K562 (cell line): ENCODE results near the gene XYLB. TPM values are rescaled to one million over a fixed set of nuclear protein-coding genes. Genes with fewer than 3 reads are reported as not detected.
A peak's percentile ranks its signal among the peaks of the same experiment; 100 is the strongest.

Source experiments
- ARID1B ChIP-seq: fragments of 450-650 bp; IDR thresholded peaks from 2 replicates; pipeline ENCODE4 v1.6.1; 2016; ENCODE audit warnings: antibody characterized with exemption, mild to moderate bottlenecking, inconsistent platforms
- IRF2 ChIP-seq: sonication (generic); formaldehyde crosslinking; IDR thresholded peaks from 2 replicates; pipeline ENCODE4 v1.8.1; 2022; ENCODE audit warnings: mild to moderate bottlenecking, missing genetic modification reagents
- PBX2 ChIP-seq, 2 experiments: IDR thresholded peaks in 1 of 2; conservative IDR thresholded peaks in 1 of 2; 2 replicates each; pipeline ENCODE4 v1.6.1; 2016; ENCODE audit warnings: low read depth in 2 of 2, mild to moderate bottlenecking in 1 of 2, missing compliant biosample characterization in 1 of 2, missing genetic modification characterization in 1 of 2, moderate library complexity in 1 of 2
- POLR2AphosphoS2 ChIP-seq: IDR thresholded peaks from 2 replicates; pipeline ENCODE4 v1.6.1; 2012; ENCODE audit warnings: low read length, improper control_type of control experiment
- SMAD1 ChIP-seq: fragments of 150-350 bp; IDR thresholded peaks from 2 replicates; pipeline ENCODE4 v1.6.1; 2014; ENCODE audit warnings: low read length, low read depth; ENCODE audit not compliant: partially characterized antibody
- SMAD2 ChIP-seq: fragments of 150-350 bp; IDR thresholded peaks from 2 replicates; pipeline ENCODE4 v1.6.1; 2014; ENCODE audit warnings: low read depth, mild to moderate bottlenecking, low read length
- SRSF7 ChIP-seq: fragments of 200-400 bp; formaldehyde crosslinking; optimal IDR thresholded peaks from 2 replicates; pipeline ENCODE3; 2017; ENCODE audit warnings: mild to moderate bottlenecking, low read depth, low read length
- SRSF9 ChIP-seq: fragments of 200-400 bp; formaldehyde crosslinking; IDR thresholded peaks from 2 replicates; pipeline ENCODE4 v1.6.1; 2017; ENCODE audit warnings: low read depth, low read length, borderline replicate concordance
- TEAD4 ChIP-seq, 2 experiments: sonication (generic) in 1 of 2; formaldehyde crosslinking in 1 of 2; IDR thresholded peaks; 2 replicates each; pipeline versions ENCODE4 v1.6.1 to v1.8.0; 2012 to 2022; ENCODE audit warnings: borderline replicate concordance in 1 of 2, inconsistent platforms in 1 of 2, low read length in 1 of 2, mild to moderate bottlenecking in 1 of 2, missing genetic modification reagents in 1 of 2
- YY1 ChIP-seq, 3 experiments: IDR thresholded peaks; 2 replicates each; pipeline ENCODE4 v1.6.1; 2011; ENCODE audit warnings: low read length in 2 of 3, mild to moderate bottlenecking in 2 of 3, moderate library complexity in 2 of 3, borderline replicate concordance in 1 of 3, control low read depth in 1 of 3, low read depth in 1 of 3; ENCODE audit not compliant: insufficient read depth in 3 of 3, insufficient replicate concordance in 2 of 3, control insufficient read depth in 1 of 3, insufficient read length in 1 of 3; ENCODE audit errors: extremely low read depth in 1 of 3
- ZFP36 ChIP-seq: fragments of 150-350 bp; IDR thresholded peaks from 2 replicates; pipeline ENCODE4 v1.6.1; 2018; ENCODE audit warnings: low read length, low read depth; ENCODE audit not compliant: partially characterized antibody
- ZNF41 ChIP-seq: fragments of 250-450 bp; sonication (Bioruptor Pico); conservative IDR thresholded peaks from 2 replicates; pipeline ENCODE4 v1.4.0; 2020; ENCODE audit warnings: mild to moderate bottlenecking
- ZNF561 ChIP-seq: fragments of 450-650 bp; formaldehyde crosslinking; conservative IDR thresholded peaks from 2 replicates; pipeline ENCODE4 v1.4.0; 2020; ENCODE audit warnings: mild to moderate bottlenecking, moderate library complexity
- polyA plus RNA-seq, 8 experiments: library from polyadenylated mRNA; depleted of rRNA in 4 of 8; stranded (reverse) in 5 of 8; unstranded in 3 of 8; fragments of >200 nt; fragmentation: Nextera tagmentation in 2 of 8; fragmentation: Illumina TruSeq in 1 of 8; extraction: Ambion mirVana in 2 of 8; extraction: Trizol in 1 of 8; gene quantifications; 2 replicates each; pipeline versions ENCODE4 v1.2.1 to v1.2.3, GENCODE V29; 2011 to 2014; ENCODE audit warnings: inconsistent platforms in 1 of 8, missing spikeins in 1 of 8
- total RNA-seq, 7 experiments: library from RNA; depleted of rRNA in 6 of 7; stranded (reverse); fragments of >200 nt in 6 of 7; fragmentation: Illumina TruSeq in 2 of 7; extraction: Trizol in 2 of 7; gene quantifications; 2 replicates each; pipeline versions ENCODE4 v1.2.1 to v1.2.3, GENCODE V29; 2011 to 2021; ENCODE audit warnings: low replicate concordance in 1 of 7
- TF ChIP-seq, protein P1 (sequence below): sonication (generic); formaldehyde crosslinking; IDR thresholded peaks from 2 replicates; pipeline ENCODE4 v1.8.1; 2023; ENCODE audit warnings: missing genetic modification reagents, mild to moderate bottlenecking, borderline replicate concordance
- TF ChIP-seq, protein P2 (sequence below): fragments of 450-650 bp; IDR thresholded peaks from 2 replicates; pipeline ENCODE4 v1.7.0; 2016; ENCODE audit warnings: borderline replicate concordance

XYLB gene
- total and polyA plus RNA-seq, 9 of the 15 experiments (the other 6 are each of a cell fraction or from before 2014, with no cell fraction given): 4.0 to 20.2 (median 13.2) TPM

DNA sequence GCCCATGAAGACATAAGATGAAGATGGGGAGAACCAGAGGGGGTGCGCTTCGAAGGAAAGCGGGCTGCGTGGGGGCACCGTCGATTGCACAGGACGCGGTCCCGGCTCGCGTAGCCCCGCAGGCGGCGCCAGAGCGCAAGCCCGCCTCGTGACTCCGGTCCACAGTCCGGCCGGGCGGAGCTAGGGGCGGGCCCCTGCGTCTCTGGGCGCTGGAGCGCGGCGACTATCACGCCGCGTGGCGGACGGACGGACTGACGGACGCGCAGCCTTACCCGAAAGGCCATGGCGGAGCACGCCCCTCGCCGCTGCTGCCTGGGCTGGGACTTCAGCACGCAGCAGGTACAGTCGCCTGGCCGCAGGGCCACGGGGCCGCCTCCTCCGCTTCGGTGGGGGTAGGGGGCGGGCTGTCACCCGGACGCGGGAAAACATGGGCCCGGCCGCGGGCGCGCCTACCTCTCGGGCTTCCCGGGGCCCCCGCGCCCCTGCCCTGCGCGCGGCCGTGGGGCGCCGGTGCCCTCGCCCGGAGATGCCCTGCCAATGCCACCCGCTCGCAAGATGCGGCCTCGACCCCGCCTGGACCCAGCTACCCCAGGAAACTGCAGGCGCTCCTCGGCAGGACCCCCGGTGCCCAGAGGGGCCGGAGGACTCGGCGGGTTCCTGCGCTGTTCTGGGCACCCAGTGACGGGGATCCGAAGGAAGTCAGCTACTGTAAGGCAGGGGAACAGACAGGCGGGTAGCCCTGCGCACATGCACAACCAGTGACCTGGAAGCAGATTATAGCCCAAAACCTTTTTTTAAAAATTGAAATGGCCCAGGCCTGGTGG, at the start of gene XYLB (continued):
- TF ChIP-seq, protein P1, sequence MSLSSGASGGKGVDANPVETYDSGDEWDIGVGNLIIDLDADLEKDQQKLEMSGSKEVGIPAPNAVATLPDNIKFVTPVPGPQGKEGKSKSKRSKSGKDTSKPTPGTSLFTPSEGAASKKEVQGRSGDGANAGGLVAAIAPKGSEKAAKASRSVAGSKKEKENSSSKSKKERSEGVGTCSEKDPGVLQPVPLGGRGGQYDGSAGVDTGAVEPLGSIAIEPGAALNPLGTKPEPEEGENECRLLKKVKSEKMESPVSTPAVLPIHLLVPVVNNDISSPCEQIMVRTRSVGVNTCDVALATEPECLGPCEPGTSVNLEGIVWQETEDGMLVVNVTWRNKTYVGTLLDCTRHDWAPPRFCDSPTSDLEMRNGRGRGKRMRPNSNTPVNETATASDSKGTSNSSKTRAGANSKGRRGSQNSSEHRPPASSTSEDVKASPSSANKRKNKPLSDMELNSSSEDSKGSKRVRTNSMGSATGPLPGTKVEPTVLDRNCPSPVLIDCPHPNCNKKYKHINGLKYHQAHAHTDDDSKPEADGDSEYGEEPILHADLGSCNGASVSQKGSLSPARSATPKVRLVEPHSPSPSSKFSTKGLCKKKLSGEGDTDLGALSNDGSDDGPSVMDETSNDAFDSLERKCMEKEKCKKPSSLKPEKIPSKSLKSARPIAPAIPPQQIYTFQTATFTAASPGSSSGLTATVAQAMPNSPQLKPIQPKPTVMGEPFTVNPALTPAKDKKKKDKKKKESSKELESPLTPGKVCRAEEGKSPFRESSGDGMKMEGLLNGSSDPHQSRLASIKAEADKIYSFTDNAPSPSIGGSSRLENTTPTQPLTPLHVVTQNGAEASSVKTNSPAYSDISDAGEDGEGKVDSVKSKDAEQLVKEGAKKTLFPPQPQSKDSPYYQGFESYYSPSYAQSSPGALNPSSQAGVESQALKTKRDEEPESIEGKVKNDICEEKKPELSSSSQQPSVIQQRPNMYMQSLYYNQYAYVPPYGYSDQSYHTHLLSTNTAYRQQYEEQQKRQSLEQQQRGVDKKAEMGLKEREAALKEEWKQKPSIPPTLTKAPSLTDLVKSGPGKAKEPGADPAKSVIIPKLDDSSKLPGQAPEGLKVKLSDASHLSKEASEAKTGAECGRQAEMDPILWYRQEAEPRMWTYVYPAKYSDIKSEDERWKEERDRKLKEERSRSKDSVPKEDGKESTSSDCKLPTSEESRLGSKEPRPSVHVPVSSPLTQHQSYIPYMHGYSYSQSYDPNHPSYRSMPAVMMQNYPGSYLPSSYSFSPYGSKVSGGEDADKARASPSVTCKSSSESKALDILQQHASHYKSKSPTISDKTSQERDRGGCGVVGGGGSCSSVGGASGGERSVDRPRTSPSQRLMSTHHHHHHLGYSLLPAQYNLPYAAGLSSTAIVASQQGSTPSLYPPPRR (CRISPR knock-in tag): no peak
- no peak for TF ChIP-seq SMAD1
- peak; percentile 29 for TF ChIP-seq TEAD4 (IDR thresholded peaks at IDR 0.05; ENCODE audit: low read length)
- peak; percentile 89; the same call in 1 of the 2 replicates for TF ChIP-seq TEAD4 (CRISPR knock-in tag; IDR thresholded peaks at IDR 0.05; ENCODE audit: borderline replicate concordance)
- TF ChIP-seq PBX2 (CRISPR knock-in tag; IDR thresholded peaks at IDR 0.05; ENCODE audit: low read depth): no peak
- TF ChIP-seq PBX2 (tag; conservative IDR thresholded peaks at IDR 0.05; ENCODE audit: low read depth): no peak
- TF ChIP-seq POLR2AphosphoS2: no peak
- TF ChIP-seq IRF2 (CRISPR knock-in tag): no peak
- TF ChIP-seq, protein P2, sequence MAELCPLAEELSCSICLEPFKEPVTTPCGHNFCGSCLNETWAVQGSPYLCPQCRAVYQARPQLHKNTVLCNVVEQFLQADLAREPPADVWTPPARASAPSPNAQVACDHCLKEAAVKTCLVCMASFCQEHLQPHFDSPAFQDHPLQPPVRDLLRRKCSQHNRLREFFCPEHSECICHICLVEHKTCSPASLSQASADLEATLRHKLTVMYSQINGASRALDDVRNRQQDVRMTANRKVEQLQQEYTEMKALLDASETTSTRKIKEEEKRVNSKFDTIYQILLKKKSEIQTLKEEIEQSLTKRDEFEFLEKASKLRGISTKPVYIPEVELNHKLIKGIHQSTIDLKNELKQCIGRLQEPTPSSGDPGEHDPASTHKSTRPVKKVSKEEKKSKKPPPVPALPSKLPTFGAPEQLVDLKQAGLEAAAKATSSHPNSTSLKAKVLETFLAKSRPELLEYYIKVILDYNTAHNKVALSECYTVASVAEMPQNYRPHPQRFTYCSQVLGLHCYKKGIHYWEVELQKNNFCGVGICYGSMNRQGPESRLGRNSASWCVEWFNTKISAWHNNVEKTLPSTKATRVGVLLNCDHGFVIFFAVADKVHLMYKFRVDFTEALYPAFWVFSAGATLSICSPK: no peak
- TF ChIP-seq ZFP36: no peak
- TF ChIP-seq ZNF561 (CRISPR knock-in tag): no peak
- TF ChIP-seq YY1 (IDR thresholded peaks at IDR 0.05; ENCODE audit: borderline replicate concordance in 1 of 3, control insufficient read depth in 1 of 3, extremely low read depth in 1 of 3, insufficient read depth in 3 of 3, insufficient read length in 1 of 3, insufficient replicate concordance in 2 of 3, low read depth in 1 of 3, low read length in 2 of 3): peak; percentile 41 to 84 (median 68)
- no peak for TF ChIP-seq ZNF41 (CRISPR knock-in tag)
- peak; percentile 70 for TF ChIP-seq ARID1B
- TF ChIP-seq SRSF7: no peak
- no peak for TF ChIP-seq SMAD2
- no peak for TF ChIP-seq SRSF9
